ENCODE results near the gene RUNX3. TPM values are rescaled to one million over a fixed set of nuclear protein-coding genes. Genes with fewer than 3 reads are reported as not detected.

RUNX3 gene
- total RNA-seq, 1 experiment from 2014 or later: 1.1 TPM

- H3K36me3 Mint-ChIP-seq (ENCODE audit: insufficient read depth, unreplicated experiment): no peaks in the 10 kb centered on the region
- CTCF ChIA-PET: no interaction called here
- no peaks in the 10 kb centered on the region for H3K9me3 Mint-ChIP-seq (ENCODE audit: unreplicated experiment)
- no peak for TF ChIP-seq CTCF (IDR thresholded peaks at IDR 0.05; ENCODE audit: insufficient read depth in 1 of 2, low read depth in 1 of 2, low read length in 1 of 2, severe bottlenecking in 1 of 2, unreplicated experiment in 1 of 2)
- DNase-seq: no peak
- H3K4me1 Mint-ChIP-seq (ENCODE audit: low read depth, unreplicated experiment): peaks cover 8% of the 10 kb centered on the region
- BruUV-seq (replicated peaks): no TSS peak
- intact Hi-C loops (cut with micrococcal nuclease; ENCODE audit: unreplicated experiment): no loop called here
- no peak overlapping the region for H3K4me3 Mint-ChIP-seq (ENCODE audit: unreplicated experiment)
- no peaks in the 10 kb centered on the region for H3K9me3 ChIP-seq
- H3K27me3 Mint-ChIP-seq (ENCODE audit: insufficient read depth, unreplicated experiment): no peaks in the 10 kb centered on the region
- no peaks in the 10 kb centered on the region for H3K4me1 ChIP-seq
- POLR2A ChIA-PET: no interaction called here
- no peaks in the 10 kb centered on the region for H3K27me3 ChIP-seq (replicated peaks; ENCODE audit: control insufficient read depth, insufficient read depth, low read length)
- H3K27ac Mint-ChIP-seq (ENCODE audit: unreplicated experiment): no peak overlapping the region
- H3K36me3 ChIP-seq (ENCODE audit: control insufficient read depth, insufficient read depth, low read length): no peaks in the 10 kb centered on the region
- H3K4me3 ChIP-seq (ENCODE audit: low read depth, low read length): no peak overlapping the region
Observed at GRCh38 chr1:24872061-24872850, 57.8 kb downstream of the RUNX3 start.

- POLR2A ChIA-PET: no interaction called here
- no peaks in the 10 kb centered on the region for H3K36me3 Mint-ChIP-seq (ENCODE audit: insufficient read depth, unreplicated experiment)
- no peak overlapping the region for H3K4me3 Mint-ChIP-seq (ENCODE audit: unreplicated experiment)
- Histone ChIP-seq H3K4me3 (ENCODE audit: low read depth, low read length) (no peak overlapping the region), H3K4me1 (no peaks in the 10 kb centered on the region), H3K27me3 (replicated peaks; ENCODE audit: control insufficient read depth, insufficient read depth, low read length) (no peaks in the 10 kb centered on the region), H3K36me3 (ENCODE audit: control insufficient read depth, insufficient read depth, low read length) (no peaks in the 10 kb centered on the region), H3K9me3 (no peaks in the 10 kb centered on the region)
- no peak overlapping the region for H3K27ac Mint-ChIP-seq (ENCODE audit: unreplicated experiment)
- intact Hi-C loops (cut with micrococcal nuclease; ENCODE audit: unreplicated experiment): no loop called here
- no peaks in the 10 kb centered on the region for H3K27me3 Mint-ChIP-seq (ENCODE audit: insufficient read depth, unreplicated experiment)
- peaks cover 13% of the 10 kb centered on the region for H3K4me1 Mint-ChIP-seq (ENCODE audit: low read depth, unreplicated experiment)
- DNase-seq: no peak
- BruUV-seq (replicated peaks): no TSS peak
- TF ChIP-seq CTCF (IDR thresholded peaks at IDR 0.05; ENCODE audit: insufficient read depth in 1 of 2, low read depth in 1 of 2, low read length in 1 of 2, severe bottlenecking in 1 of 2, unreplicated experiment in 1 of 2): no peak
- CTCF ChIA-PET: no interaction called here
- no peaks in the 10 kb centered on the region for H3K9me3 Mint-ChIP-seq (ENCODE audit: unreplicated experiment)
Observed at GRCh38 chr1:24871306-24871901, 58.7 kb downstream of the RUNX3 start.

GRCh38 chr1:24870551-24871195 is 59.4 kb downstream of the RUNX3 start:
- no peaks in the 10 kb centered on the region for H3K27me3 ChIP-seq (replicated peaks; ENCODE audit: control insufficient read depth, insufficient read depth, low read length)
- no peak overlapping the region for H3K4me3 ChIP-seq (ENCODE audit: low read depth, low read length)
- Mint-ChIP-seq H3K36me3 (ENCODE audit: insufficient read depth, unreplicated experiment) (no peaks in the 10 kb centered on the region), H3K9me3 (ENCODE audit: unreplicated experiment) (no peaks in the 10 kb centered on the region), H3K4me3 (ENCODE audit: unreplicated experiment) (no peak overlapping the region), H3K4me1 (ENCODE audit: low read depth, unreplicated experiment) (peaks cover 13% of the 10 kb centered on the region), H3K27ac (ENCODE audit: unreplicated experiment) (no peak overlapping the region), H3K27me3 (ENCODE audit: insufficient read depth, unreplicated experiment) (no peaks in the 10 kb centered on the region)
- no TSS peak for BruUV-seq (replicated peaks)
- H3K36me3 ChIP-seq (ENCODE audit: control insufficient read depth, insufficient read depth, low read length): no peaks in the 10 kb centered on the region
- TF ChIP-seq CTCF (IDR thresholded peaks at IDR 0.05; ENCODE audit: insufficient read depth in 1 of 2, low read depth in 1 of 2, low read length in 1 of 2, severe bottlenecking in 1 of 2, unreplicated experiment in 1 of 2): no peak
- CTCF ChIA-PET: no interaction called here
- no peak for DNase-seq
- no peaks in the 10 kb centered on the region for H3K4me1 ChIP-seq
- no peaks in the 10 kb centered on the region for H3K9me3 ChIP-seq
- POLR2A ChIA-PET: no interaction called here
- intact Hi-C loops (cut with micrococcal nuclease; ENCODE audit: unreplicated experiment): no loop called here

Data from Caco-2 (cell line).